ENCODE results near the gene IDUA.
"Not testable (repeated sequence)": the region's sequence is repeated elsewhere in the genome, so short reads cannot be mapped to it uniquely, and the experiment has no call there.

IDUA gene

DNA sequence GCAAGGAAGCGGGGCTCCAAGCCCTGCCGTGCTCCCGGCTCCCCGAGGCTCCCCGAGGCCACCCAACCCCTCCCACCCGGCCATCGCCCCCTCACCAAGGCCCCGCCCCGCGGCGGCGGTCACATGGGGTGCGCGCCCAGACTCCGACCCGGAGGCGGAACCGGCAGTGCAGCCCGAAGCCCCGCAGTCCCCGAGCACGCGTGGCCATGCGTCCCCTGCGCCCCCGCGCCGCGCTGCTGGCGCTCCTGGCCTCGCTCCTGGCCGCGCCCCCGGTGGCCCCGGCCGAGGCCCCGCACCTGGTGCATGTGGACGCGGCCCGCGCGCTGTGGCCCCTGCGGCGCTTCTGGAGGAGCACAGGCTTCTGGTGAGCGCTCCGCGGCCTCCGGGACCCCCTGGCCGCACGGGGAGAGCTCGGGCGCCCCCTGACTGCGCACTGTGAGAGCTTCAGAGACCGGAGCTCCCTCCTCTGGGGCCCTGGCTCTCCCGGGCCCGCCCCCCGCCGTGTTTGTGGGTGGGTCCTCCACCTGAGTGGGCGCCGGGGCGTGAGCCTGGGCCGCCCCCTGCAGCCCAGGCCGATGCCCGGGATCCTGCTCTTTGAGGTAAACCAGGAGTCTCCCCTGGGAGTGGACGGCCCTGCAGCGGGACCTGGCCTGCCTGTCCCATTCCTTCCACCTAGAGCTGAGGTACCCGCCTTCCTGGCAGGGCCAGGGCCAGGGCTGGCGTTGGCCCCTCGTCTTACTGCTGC is at the start of gene IDUA:
TSS of gene IDUA (plus strand) at position 166 of the 745 bp plus-strand sequence. CDS start at position 207, 41 bp downstream.
- ChIA-PET CTCF (interaction anchor here (0.5 to 1.1 kb wide), 6 partner anchors 8 to 743 kb away, joined by 3 to 9 read pairs (median 3); no protein-coding TSS in a partner anchor), POLR2A (interaction anchor here (0.5 to 1.8 kb wide), 10 partner anchors 12 to 245 kb away, joined by 3 to 11 read pairs (median 4); partner anchors contain the start of genes GAK and TMEM175)
- peak; percentile 70 for DNase-seq (ENCODE audit: extremely low spot score)

DNA sequence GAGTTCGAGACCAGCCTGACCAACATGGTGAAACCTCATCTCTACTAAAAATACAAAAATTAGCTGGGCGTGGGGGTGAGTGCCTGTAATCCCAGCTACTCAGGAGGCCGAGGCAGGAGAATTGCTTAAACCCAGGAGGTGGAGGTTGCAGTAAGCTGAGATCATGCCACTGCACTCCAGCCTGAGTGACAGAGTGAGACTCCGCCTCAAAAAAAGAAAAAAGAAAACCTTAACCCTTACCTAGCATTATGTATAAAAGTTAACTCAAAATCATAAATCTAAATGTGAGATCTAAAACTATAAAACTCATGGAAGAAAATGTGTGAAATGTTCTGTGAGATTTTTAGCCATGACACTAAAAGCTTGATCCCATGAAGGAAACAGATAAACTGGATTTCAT is 47.3 kb upstream of the IDUA start:
- TF ChIP-seq, protein P1, sequence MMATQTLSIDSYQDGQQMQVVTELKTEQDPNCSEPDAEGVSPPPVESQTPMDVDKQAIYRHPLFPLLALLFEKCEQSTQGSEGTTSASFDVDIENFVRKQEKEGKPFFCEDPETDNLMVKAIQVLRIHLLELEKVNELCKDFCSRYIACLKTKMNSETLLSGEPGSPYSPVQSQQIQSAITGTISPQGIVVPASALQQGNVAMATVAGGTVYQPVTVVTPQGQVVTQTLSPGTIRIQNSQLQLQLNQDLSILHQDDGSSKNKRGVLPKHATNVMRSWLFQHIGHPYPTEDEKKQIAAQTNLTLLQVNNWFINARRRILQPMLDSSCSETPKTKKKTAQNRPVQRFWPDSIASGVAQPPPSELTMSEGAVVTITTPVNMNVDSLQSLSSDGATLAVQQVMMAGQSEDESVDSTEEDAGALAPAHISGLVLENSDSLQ (IDR thresholded peaks at IDR 0.05), result peak; percentile 76
- CTCF ChIA-PET, result interaction anchor here (0.7 kb wide), 1 partner anchor 13 kb away, joined by 4 read pairs; no protein-coding TSS in a partner anchor
- DNase-seq (ENCODE audit: extremely low spot score); POLR2A ChIA-PET: not testable (repeated sequence)

More for the DNA sequence above, at the start of gene IDUA:
- TF ChIP-seq BHLHE40 (IDR thresholded peaks at IDR 0.05; ENCODE audit: borderline replicate concordance) (no peak), TARDBP (IDR thresholded peaks at IDR 0.05) (no peak), SP1 (IDR thresholded peaks at IDR 0.05) (no peak), SUZ12 (IDR thresholded peaks at IDR 0.05) (no peak), L3MBTL2 (conservative IDR thresholded peaks at IDR 0.05) (0 out of 2 replicates have a peak, but pooled peaks have one; percentile 5), LEF1 (IDR thresholded peaks at IDR 0.05; ENCODE audit: borderline replicate concordance) (peak; percentile 41; the same call in 1 of the 2 replicates), ZNF384 (IDR thresholded peaks at IDR 0.05) (no peak)
- TF ChIP-seq, protein P1 (IDR thresholded peaks at IDR 0.05), result no peak

DNA sequence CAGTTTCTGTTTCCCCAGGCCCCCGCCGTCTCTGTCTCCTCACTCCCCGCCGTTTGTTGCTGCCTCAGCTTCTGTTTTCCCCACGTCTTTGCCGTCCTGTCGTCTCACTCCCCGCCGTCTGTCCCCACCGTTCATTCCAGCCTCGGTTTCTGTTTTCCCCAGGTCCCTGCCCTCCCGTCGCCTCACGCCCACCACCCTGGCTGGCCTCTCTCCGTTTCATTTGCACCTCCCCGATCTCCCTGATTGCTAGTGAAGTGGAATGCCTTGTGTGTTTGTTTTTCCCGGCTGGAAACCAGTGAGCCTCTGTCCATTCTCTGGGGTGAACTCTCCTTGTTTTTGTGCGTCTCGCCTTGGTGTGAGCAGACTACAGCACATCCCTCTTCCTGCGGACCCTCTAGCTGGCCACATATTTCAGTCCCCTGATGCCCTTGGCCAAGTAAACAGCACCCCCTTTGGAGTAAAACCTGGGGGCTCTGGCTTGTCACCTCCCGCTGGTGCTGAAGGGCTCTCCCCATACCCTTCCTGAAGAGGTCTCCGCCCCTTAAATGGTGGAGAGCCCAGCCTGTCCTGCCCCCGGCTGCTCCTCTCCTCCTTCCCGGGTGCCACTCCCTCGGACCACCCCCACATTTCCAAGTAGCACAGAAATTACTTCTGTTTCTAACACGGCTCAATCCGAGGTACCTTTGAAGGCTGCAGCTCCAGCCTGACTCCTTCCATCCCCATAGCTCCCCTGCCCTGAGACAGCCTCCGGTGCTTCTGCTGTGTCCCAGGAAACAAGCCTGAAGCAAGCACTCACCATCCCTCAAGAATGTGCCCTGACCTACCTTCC is 41.4 kb upstream of the IDUA start:
- TF ChIP-seq SP1 (IDR thresholded peaks at IDR 0.05) (no peak), LEF1 (IDR thresholded peaks at IDR 0.05; ENCODE audit: borderline replicate concordance) (no peak), ZNF384 (IDR thresholded peaks at IDR 0.05) (no peak), FOXA1 (IDR thresholded peaks at IDR 0.05) (no peak), FOXK2 (IDR thresholded peaks at IDR 0.05) (no peak), HDGF (IDR thresholded peaks at IDR 0.05; ENCODE audit: borderline replicate concordance) (no peak), TARDBP (IDR thresholded peaks at IDR 0.05) (no peak), FOXM1 (IDR thresholded peaks at IDR 0.05; ENCODE audit: borderline replicate concordance) (no peak), CTBP1 (IDR thresholded peaks at IDR 0.05; ENCODE audit: borderline replicate concordance) (no peak), NFRKB (IDR thresholded peaks at IDR 0.05) (no peak), ELF4 (IDR thresholded peaks at IDR 0.05) (no peak), SUZ12 (IDR thresholded peaks at IDR 0.05) (no peak), ARNT (IDR thresholded peaks at IDR 0.05) (no peak)
- TF ChIP-seq, protein P1 (IDR thresholded peaks at IDR 0.05), result no peak
- POLR2A ChIA-PET, result interaction anchor here (1.3 kb wide), 1 partner anchor 14 kb away, joined by 4 read pairs; the partner anchor contains the start of genes GAK and TMEM175
- CTCF ChIA-PET, result no interaction called here
- DNase-seq (ENCODE audit: extremely low spot score), result no peak

DNA sequence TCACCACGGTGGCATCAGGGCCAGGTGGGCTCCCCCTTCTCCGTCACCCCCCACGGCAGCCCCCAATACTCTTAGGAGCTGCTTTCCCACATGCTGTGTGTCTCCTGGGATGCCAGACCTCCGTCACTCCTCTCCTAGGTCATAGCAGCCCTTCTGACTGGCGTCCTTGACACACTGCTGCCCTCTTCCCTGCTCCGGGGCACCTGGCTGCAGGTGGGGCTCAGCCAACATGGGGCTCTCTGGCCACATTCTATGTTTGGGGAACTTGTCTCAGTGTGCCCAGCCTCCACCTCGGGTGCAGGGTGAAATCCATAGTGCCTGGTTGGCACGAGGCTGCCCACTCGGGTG is 40.8 kb upstream of the IDUA start:
- no peak for TF ChIP-seq FOXM1 (IDR thresholded peaks at IDR 0.05; ENCODE audit: borderline replicate concordance)
- TF ChIP-seq, protein P1 (IDR thresholded peaks at IDR 0.05), result no peak
- POLR2A ChIA-PET, result interaction anchor here (1.3 kb wide), 1 partner anchor 14 kb away, joined by 4 read pairs; the partner anchor contains the start of genes GAK and TMEM175
- CTCF ChIA-PET, result no interaction called here
- DNase-seq (ENCODE audit: extremely low spot score), result no peak

DNA sequence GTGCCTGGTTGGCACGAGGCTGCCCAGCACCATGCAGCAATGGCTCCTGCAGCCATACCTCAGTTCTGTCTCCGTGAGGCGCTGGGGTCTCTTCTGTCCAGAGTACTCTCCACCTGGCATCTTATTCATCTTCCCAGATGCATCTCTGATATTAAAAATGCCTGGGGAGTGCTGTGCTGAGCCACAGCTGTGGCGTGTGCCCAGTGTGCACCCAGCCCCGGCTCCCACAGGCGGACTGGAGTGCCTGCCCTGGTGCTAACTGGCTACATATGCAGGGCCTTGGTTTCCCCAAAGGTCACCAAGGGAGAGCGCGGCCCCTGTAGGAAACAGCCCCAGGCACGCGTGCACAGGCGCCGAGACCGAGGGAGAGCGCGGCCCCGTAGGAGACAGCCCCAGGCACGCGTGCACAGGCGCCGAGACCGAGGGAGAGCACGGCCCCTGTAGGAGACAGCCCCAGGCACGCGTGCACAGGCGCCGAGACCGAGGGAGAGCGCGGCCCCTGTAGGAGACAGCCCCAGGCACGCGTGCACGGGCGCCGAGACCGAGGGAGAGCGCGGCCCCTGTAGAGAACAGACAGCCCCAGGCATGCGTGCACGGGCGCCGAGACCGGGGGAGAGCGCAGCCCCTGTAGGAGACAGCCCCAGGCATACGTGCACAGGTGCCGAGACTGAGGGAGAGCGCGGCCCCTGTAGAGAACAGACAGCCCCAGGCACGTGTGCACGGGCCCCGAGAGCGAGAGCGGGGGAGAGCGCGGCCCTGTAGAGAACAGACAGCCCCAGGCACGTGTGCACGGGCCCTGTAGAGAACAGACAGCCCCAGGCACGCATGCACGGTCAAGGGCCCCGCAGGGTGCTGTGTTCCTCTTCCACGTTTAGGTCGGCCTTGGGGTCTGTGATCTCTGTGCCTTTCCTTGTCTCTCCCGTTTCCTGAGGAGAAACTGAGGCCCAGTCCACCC is 40.0 kb upstream of the IDUA start:
- ChIA-PET CTCF (no interaction called here), POLR2A (no interaction called here)
- DNase-seq (ENCODE audit: extremely low spot score), result no peak
- TF ChIP-seq, protein P1 (IDR thresholded peaks at IDR 0.05), result no peak
- no peak for TF ChIP-seq ZNF384 (IDR thresholded peaks at IDR 0.05)
- no peak for TF ChIP-seq NFRKB (IDR thresholded peaks at IDR 0.05)
- no peak for TF ChIP-seq L3MBTL2 (conservative IDR thresholded peaks at IDR 0.05)
- TF ChIP-seq SP1 (IDR thresholded peaks at IDR 0.05), result no peak
- no peak for TF ChIP-seq SUZ12 (IDR thresholded peaks at IDR 0.05)
- TF ChIP-seq BHLHE40 (IDR thresholded peaks at IDR 0.05; ENCODE audit: borderline replicate concordance), result no peak
- no peak for TF ChIP-seq FOXM1 (IDR thresholded peaks at IDR 0.05; ENCODE audit: borderline replicate concordance)
- no peak for TF ChIP-seq HDGF (IDR thresholded peaks at IDR 0.05; ENCODE audit: borderline replicate concordance)
- TF ChIP-seq LEF1 (IDR thresholded peaks at IDR 0.05; ENCODE audit: borderline replicate concordance), result no peak
- no peak for TF ChIP-seq ELF4 (IDR thresholded peaks at IDR 0.05)
- no peak for TF ChIP-seq CTBP1 (IDR thresholded peaks at IDR 0.05; ENCODE audit: borderline replicate concordance)
- TF ChIP-seq FOXK2 (IDR thresholded peaks at IDR 0.05), result no peak
- no peak for TF ChIP-seq FOXA1 (IDR thresholded peaks at IDR 0.05)
